SIG-M5 (cell line): ENCODE measurements around the gene POLR1G.

Source experiments
- DNase-seq: peaks from one replicate; lab custom pipeline; 2025; lab: John Stamatoyannopoulos, UW

The POLR1G gene

GRCh38 chr19:45446295-45446694 lies 39.9 kb downstream of the POLR1G start:
- DNase-seq, result no peak

- no peak for DNase-seq
Observed at GRCh38 chr19:45446944-45447343, 40.5 kb downstream of the POLR1G start.

GRCh38 chr19:45448425-45448756 lies 41.9 kb downstream of the POLR1G start:
- DNase-seq, result no peak

- no peak for DNase-seq
Observed at GRCh38 chr19:45448887-45449299, 42.4 kb downstream of the POLR1G start.

- DNase-seq, result no peak
Observed at GRCh38 chr19:45450012-45450333, 43.5 kb downstream of the POLR1G start.

- DNase-seq, result no peak
Observed at GRCh38 chr19:45451131-45451849, 44.8 kb downstream of the POLR1G start.

GRCh38 chr19:45451850-45452387 lies 45.5 kb downstream of the POLR1G start:
- no peak for DNase-seq

- DNase-seq, result no peak
Observed at GRCh38 chr19:45455707-45456499, 49.5 kb downstream of the POLR1G start.

GRCh38 chr19:45456500-45456815 lies 50.0 kb downstream of the POLR1G start:
- DNase-seq, result no peak

GRCh38 chr19:45457776-45458175 lies 51.3 kb downstream of the POLR1G start:
- DNase-seq, result no peak
